ENCODE data around the gene FGF5. TPM values are rescaled to one million over a fixed set of nuclear protein-coding genes. Genes with fewer than 3 reads are reported as not detected.

Gene FGF5
- total RNA-seq, 1 experiment from 2014 or later = not detected

DNA sequence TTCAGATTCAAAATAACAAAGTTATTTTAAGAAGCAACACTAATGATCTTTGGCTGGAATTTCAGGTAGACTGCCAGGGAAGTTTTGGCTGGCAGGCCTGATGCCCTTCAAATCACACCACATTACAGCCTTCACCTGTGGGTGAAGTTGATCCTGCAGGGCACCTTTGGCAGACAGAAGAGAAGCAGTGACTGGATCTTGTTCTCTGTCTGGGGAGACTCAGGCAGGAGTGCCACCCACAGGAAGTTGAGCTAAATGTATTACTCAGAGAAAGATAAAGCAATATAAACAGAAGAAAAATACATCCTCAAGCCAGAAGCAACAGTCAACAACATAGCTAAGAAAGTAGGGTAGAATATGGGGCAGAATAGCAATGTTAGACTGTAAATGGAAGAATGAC, 56.3 kb downstream of the FGF5 start:
- H3K9me2 ChIP-seq (ENCODE audit: insufficient read depth) = no peaks in the 10 kb centered on the region
- POLR2A ChIA-PET = no interaction called here
- CTCF ChIA-PET = interaction anchor here (0.7 to 1.9 kb wide), 5 partner anchors 9 to 1370 kb away, joined by 3 to 12 read pairs (median 5); no protein-coding TSS in a partner anchor
- intact Hi-C loops (cut with micrococcal nuclease) = no loop called here
- peaks cover 56% of the 10 kb centered on the region for H3K27me3 ChIP-seq (ENCODE audit: insufficient read depth, low read length)
- no peak overlapping the region for H3K27ac ChIP-seq (ENCODE audit: low read depth, low read length)
- ATAC-seq (peak; percentile 61), DNase-seq (ENCODE audit: low read depth, low spot score) (no peak)
- no peak overlapping the region for H3K9ac ChIP-seq (ENCODE audit: low read length)
- RAD21 ChIA-PET (ENCODE audit: low non-redundant PET in 1 of 2, low total read pairs in 2 of 2, uncharacterized antibody in 2 of 2, unreplicated experiment in 2 of 2) = no interaction called here
- H3K4me3 ChIP-seq (replicated peaks in 1 of 2; ENCODE audit: low read depth in 1 of 2, low read length in 2 of 2) = no peak overlapping the region
- no peak for TF ChIP-seq JUND (IDR thresholded peaks at IDR 0.05)
- TF ChIP-seq POLR2AphosphoS5 (IDR thresholded peaks at IDR 0.05; ENCODE audit: low read depth, low read length) = no peak
- TF ChIP-seq RAD21 (IDR thresholded peaks at IDR 0.05; ENCODE audit: low read depth) = peak; percentile 16; the same call in 1 of the 2 replicates
- H3K9me3 ChIP-seq (ENCODE audit: control insufficient read depth in 1 of 2, insufficient read depth in 1 of 2, low read depth in 1 of 2, low read length in 2 of 2) = no peaks in the 10 kb centered on the region
- H2AFZ ChIP-seq (ENCODE audit: low read depth, low read length, poor library complexity, severe bottlenecking) = no peak overlapping the region
- H3K4me2 ChIP-seq (ENCODE audit: low read length) = no peak overlapping the region
- H3K79me2 ChIP-seq (ENCODE audit: insufficient read depth, low read length) = no peaks in the 10 kb centered on the region
- no TSS peak for BruUV-seq (replicated peaks)
- H3K4me1 ChIP-seq (ENCODE audit: control insufficient read depth in 1 of 2, insufficient read depth in 2 of 2, low read length in 2 of 2) = no peaks in the 10 kb centered on the region
- no peaks in the 10 kb centered on the region for H4K20me1 ChIP-seq (ENCODE audit: insufficient read depth)
- no peaks in the 10 kb centered on the region for H3K36me3 ChIP-seq (ENCODE audit: control insufficient read depth in 1 of 2, insufficient read depth in 2 of 2, low read length in 2 of 2)

GRCh38 chr4:80324171-80324570, 57.7 kb downstream of the FGF5 start:
- POLR2A ChIA-PET = no interaction called here
- intact Hi-C loops (cut with micrococcal nuclease) = no loop called here

More at GRCh38 chr4:80324171-80324570, 57.7 kb downstream of the FGF5 start:
- H3K9ac ChIP-seq (ENCODE audit: low read length) = no peak overlapping the region
- H3K9me2 ChIP-seq (ENCODE audit: insufficient read depth) = no peaks in the 10 kb centered on the region
- no peaks in the 10 kb centered on the region for H3K79me2 ChIP-seq (ENCODE audit: insufficient read depth, low read length)
- DNase-seq (ENCODE audit: low read depth, low spot score) (no peak), ATAC-seq (no peak)
- peaks cover 54% of the 10 kb centered on the region for H3K27me3 ChIP-seq (ENCODE audit: insufficient read depth, low read length)
- H2AFZ ChIP-seq (ENCODE audit: low read depth, low read length, poor library complexity, severe bottlenecking) = no peak overlapping the region
- H3K27ac ChIP-seq (ENCODE audit: low read depth, low read length) = no peak overlapping the region
- no peaks in the 10 kb centered on the region for H4K20me1 ChIP-seq (ENCODE audit: insufficient read depth)
- H3K4me2 ChIP-seq (ENCODE audit: low read length) = no peak overlapping the region
- no peak overlapping the region for H3K4me3 ChIP-seq (replicated peaks in 1 of 2; ENCODE audit: low read depth in 1 of 2, low read length in 2 of 2)
- BruUV-seq (replicated peaks) = no TSS peak
- no peaks in the 10 kb centered on the region for H3K4me1 ChIP-seq (ENCODE audit: control insufficient read depth in 1 of 2, insufficient read depth in 2 of 2, low read length in 2 of 2)
- H3K9me3 ChIP-seq (ENCODE audit: control insufficient read depth in 1 of 2, insufficient read depth in 1 of 2, low read depth in 1 of 2, low read length in 2 of 2) = no peaks in the 10 kb centered on the region
- ChIA-PET CTCF (interaction anchor here (1.9 kb wide), 1 partner anchor 104 kb away, joined by 12 read pairs; no protein-coding TSS in a partner anchor), RAD21 (ENCODE audit: low non-redundant PET in 1 of 2, low total read pairs in 2 of 2, uncharacterized antibody in 2 of 2, unreplicated experiment in 2 of 2) (no interaction called here)
- no peaks in the 10 kb centered on the region for H3K36me3 ChIP-seq (ENCODE audit: control insufficient read depth in 1 of 2, insufficient read depth in 2 of 2, low read length in 2 of 2)
- no peak for TF ChIP-seq ELF1 (IDR thresholded peaks at IDR 0.05; ENCODE audit: borderline replicate concordance, low read depth)
- no peak for TF ChIP-seq CBX3 (IDR thresholded peaks at IDR 0.05; ENCODE audit: low read depth)
- TF ChIP-seq, protein P1, sequence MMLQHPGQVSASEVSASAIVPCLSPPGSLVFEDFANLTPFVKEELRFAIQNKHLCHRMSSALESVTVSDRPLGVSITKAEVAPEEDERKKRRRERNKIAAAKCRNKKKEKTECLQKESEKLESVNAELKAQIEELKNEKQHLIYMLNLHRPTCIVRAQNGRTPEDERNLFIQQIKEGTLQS (IDR thresholded peaks at IDR 0.05) = no peak
- no peak for TF ChIP-seq SP1 (IDR thresholded peaks at IDR 0.05; ENCODE audit: low read depth)
- no peak for TF ChIP-seq YY1 (IDR thresholded peaks at IDR 0.05; ENCODE audit: extremely low read depth, insufficient replicate concordance, low read depth, low read length)
- no peak for TF ChIP-seq EZH2phosphoT487 (IDR thresholded peaks at IDR 0.05; ENCODE audit: borderline replicate concordance)
- no peak for TF ChIP-seq REST (IDR thresholded peaks at IDR 0.05; ENCODE audit: low read depth)
- TF ChIP-seq POLR2A (IDR thresholded peaks at IDR 0.05; ENCODE audit: borderline replicate concordance, extremely low read depth, insufficient read depth, insufficient read length) = no peak
